IPS DF 4.7 (cell line): ENCODE measurements around the gene VPS51.
"Not testable (repeated sequence)": the region's sequence is repeated elsewhere in the genome, so short reads cannot be mapped to it uniquely, and the experiment has no call there.

Experiments
- DNase-seq: peaks from one replicate; pipeline ENCODE4 v3.0.0-alpha.2; 2013; ENCODE audit warnings: low spot score; ENCODE audit errors: extremely low read depth

Gene VPS51

DNA sequence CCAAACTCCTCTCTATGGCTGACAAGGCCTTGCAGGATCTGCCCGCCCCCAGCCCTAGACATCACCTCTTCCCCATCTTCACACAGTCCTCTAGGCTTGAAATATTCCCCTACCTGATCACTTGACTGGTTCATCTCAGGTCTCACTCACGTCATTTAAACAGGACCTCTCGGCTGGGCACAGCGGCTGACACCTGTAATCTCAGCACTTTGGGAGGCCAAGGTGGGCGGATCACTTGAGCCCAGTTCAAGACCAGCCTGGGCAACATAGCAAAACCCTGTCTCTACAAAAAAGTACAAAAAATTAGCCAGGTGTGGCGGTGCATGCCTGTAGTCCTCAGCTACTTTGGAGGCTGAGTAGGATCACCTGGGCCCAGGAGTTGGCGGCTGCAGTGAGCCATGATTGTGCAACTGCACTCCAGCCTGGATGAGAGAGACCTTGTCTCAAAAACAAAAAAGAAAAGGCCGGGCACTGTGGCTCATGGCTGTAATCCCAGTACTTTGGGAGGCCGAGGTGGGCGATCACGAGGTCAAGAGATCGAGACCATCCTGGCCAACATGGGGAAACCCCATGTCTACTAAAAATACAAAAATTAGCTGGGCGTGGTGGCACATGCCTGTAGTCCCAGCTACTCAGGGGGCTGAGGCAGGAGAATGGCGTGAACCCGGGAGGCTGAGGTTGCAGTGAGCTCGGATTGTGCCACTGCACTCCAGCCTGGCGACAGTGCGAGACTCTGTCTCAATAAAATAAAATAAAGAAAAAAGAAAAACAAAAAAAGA, 23.1 kb downstream of the VPS51 start:
- DNase-seq = not testable (repeated sequence)

DNA sequence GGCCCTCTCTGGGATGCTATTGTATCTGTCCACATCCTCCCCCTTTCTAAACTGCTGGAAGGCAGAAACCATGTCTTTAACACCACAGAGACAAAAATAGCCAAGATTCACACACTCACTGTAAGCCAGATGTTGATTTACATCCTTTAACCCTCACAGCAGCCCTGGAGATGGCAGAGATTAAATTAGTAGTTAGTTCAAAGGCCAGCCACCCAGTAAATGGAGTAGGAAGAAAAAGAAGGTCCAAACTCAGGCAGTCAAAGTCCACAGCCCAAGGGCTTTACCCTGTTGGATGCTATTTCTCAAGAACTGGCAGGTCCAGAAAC, 23.6 kb downstream of the VPS51 start:
- DNase-seq = no peak

DNA sequence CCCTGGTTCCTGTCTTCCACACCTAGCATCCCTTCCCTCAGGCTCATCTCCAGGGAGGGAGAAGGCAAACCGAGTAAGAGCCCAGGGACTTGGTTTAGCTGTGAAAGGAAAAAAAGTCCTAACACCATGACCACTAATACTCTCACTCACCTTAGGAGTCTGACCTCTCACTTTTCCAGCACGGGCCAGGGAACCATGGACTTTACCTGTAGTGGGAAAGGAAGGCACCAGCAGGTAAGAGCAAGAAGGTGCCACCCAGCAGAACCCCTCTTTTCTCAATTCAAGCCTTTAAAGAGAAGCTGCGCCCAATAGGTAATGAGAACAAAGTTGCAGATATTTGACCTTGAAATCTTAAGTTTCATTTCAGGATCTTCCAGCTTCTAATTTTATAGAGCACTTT, 24.8 kb downstream of the VPS51 start:
- no peak for DNase-seq

GRCh38 chr11:65121447-65121864, 25.4 kb downstream of the VPS51 start:
- DNase-seq = no peak

DNA sequence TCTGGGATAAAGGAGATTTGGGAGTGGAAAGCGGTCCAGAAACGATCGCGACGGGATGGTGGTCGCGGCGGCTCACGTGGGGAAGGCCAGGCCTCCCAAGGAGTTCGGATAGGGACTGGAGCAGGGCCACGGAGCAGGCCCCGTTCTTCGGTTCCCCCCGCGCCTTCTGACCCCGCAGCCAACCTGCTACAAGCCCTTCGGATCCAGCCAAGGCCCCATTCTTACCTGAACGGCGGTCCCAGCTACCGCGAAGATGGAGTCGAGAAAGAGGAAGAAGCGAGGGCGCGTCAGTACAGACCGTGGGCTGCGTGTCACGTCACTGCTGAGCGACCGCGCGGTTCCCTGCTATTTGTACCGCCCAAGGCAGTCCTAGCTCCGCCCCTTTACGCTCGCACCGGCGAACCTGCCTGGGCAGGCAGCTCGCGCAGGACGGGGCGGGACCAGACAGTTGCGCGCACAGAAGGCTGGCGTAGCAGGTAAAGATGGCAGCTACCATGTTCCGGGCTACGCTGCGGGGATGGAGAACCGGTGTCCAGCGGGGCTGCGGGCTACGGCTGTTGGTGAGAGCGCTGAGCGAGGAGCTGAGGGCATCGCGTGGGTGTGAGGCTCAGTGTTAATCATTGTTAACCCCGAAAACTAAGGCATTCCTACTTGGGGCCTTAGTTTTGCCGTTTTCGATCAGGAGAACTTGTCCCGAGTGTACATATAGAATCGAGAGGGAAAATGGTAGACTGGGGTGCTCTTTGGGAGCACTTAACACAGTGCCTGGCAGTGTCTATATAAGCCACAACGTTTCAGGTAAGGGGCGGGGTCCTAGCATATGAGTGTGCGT, 26.1 kb downstream of the VPS51 start, which contains the start of the genes FAU and MRPL49:
Gene FAU, minus strand, starts transcription at position 270 of the 832 bp plus-strand sequence. CDS start 321 bp downstream, outside the sequence.
Gene MRPL49, plus strand, starts transcription at position 457 of the 832 bp plus-strand sequence. Its CDS starts 26 bp downstream, at position 483.
- DNase-seq = no peak

DNA sequence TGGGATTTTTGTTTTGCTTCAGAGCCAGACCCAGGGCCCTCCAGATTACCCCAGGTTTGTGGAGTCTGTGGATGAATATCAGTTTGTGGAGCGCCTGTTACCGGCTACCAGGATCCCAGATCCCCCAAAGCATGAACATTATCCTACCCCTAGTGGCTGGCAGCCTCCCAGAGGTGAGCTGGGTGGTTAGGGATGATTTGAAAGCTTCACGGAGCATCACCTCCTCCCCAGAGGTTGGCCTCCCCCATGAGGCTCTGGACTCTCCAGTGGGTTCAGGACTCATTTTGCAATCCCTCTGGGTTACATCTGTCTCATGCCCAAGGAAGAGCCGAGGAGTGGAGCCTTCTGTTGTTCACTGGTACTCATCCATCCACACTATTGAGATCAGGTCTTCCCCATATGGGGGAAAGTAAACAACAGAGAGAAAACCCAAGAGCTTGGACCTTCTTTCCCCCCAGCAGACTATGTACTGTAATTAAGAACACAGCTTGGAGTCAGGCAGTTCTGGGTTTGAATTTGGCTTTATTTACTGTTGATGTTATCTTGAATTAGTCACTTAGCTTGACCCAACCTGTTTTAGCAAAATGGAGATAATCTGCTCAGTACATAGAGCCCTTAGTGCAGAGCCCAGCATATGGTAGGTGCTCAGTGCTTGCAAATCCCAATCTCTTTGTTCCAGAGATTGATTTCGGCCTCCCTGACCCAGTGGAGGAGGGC, 28.6 kb downstream of the VPS51 start:
- DNase-seq = no peak

GRCh38 chr11:65125197-65126056, 29.4 kb downstream of the VPS51 start:
- DNase-seq = no peak

DNA sequence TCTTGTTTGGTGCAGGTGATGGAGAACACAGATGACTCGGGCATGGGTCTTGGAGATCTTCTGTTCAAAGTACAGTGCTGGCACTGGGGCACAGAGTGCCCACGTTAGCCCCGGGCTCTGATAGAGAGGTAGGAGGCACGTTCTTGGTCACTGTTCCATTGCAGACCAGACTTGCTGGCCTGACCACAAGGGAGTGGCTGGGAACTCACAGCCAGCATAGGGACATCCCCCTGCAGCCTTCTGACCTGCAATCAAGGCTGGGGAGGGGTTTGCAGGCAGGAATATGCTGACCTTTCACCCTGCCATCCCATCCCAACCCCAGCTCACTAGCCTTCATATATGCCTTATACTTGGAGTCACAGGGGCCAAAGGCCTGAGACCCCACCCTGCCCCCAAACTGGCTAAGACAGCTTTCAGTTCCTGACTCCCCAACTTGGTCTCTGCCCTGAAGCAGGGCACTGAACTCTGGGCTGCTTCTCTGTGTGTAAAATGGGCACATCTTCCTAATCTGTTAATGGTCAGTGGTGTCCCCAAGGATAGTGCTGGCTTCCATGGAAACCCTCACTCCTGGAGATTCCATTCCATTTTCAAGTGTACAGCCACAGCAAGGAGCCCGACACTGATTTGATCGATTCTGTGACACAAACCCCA, 30.7 kb downstream of the VPS51 start:
- DNase-seq = no peak

DNA sequence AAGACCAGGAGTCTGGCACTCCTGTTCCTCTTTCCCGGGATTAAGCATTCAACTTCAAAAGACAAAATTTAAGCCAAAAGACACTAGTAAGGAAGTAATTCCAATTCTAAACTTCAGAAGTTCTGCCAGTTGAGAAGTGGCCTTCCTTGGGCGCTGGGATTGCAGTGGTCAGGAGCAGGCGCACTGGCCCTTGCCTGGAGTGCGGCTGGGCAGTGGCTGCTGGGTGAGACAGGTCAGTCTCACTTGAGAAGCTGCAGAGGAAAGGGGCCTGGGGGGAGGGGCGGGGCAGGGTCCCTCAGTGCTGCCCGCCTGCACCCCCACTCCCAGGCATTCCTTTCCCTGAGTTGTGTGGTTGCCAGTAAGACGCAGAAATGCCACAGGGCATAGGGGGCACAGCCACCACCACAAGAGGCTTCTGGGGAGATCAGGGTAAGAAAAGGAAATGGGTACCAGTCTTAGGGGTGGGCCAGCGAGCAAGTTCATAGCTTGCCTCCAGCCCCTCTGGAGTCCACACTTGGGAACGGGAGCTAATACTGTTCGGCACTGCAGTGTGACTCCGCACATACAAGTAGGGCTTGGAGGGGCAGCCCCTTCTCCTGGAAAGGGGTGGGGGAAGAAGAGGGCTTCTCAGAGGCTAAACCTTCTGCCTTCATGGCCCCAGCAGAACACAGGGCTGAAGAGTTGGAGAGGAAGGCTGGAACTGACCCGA, 31.6 kb downstream of the VPS51 start:
- no peak for DNase-seq

- DNase-seq = no peak
Measured at GRCh38 chr11:65128182-65129145, 32.5 kb downstream of the VPS51 start.

DNA sequence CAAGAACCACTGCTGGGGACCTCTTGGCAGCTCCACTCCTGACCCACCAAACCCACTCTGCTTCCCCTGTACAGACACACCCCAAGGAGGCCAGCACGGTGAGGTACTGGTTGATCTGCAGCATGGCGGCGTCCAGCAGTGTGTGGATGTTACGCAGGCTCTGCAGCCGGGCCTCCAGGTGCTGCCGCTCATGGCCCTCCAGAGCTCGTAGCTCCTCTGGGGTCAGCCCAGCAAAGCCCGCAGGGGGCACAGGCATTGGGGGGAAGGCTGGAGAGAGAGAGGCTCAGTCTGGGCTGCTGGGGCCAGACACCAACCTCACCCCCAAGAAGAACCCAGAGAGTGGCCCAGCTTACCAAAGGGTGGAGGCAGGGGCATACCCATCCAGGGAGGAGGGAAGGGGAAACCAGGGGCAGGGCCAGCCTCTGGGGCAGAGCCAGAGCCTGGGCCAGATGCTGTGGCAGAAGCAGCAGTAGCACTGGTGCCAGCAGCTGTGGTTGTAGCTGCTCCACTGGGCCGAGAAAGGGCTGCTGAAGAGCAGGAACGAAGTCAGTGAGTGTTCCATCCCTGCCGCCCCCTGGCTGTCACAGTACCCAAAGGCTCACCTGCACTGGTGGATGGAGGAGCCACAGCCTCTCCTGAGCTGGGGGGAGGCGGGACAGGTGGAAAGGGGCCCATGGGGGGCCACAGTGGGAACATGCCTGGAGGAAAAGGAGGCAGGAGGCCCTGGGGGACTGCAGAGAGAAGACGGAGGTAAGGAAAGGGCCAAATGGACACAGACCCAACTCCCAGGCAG, 33.8 kb downstream of the VPS51 start:
- no peak for DNase-seq

- DNase-seq = no peak
Measured at GRCh38 chr11:65130631-65131416, 34.8 kb downstream of the VPS51 start.

GRCh38 chr11:65131417-65131776, 35.4 kb downstream of the VPS51 start:
- DNase-seq = no peak

DNA sequence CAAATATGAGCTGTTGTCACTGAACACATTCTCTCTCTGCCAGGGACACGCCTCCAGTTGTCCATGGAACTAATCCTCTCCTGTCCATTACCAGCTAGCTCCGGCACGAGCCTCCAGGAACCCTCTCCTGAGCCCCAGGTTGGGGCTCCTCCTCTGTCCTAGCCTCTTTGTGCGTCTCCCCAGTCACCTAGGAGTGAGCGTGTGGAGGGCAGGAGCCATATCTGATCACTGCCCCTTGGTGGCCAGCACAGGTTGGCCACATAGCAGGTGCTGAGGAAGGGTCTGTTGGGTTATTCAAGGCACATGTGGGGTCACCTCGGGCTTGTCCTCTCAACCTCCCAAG, 35.9 kb downstream of the VPS51 start:
- no peak for DNase-seq

DNA sequence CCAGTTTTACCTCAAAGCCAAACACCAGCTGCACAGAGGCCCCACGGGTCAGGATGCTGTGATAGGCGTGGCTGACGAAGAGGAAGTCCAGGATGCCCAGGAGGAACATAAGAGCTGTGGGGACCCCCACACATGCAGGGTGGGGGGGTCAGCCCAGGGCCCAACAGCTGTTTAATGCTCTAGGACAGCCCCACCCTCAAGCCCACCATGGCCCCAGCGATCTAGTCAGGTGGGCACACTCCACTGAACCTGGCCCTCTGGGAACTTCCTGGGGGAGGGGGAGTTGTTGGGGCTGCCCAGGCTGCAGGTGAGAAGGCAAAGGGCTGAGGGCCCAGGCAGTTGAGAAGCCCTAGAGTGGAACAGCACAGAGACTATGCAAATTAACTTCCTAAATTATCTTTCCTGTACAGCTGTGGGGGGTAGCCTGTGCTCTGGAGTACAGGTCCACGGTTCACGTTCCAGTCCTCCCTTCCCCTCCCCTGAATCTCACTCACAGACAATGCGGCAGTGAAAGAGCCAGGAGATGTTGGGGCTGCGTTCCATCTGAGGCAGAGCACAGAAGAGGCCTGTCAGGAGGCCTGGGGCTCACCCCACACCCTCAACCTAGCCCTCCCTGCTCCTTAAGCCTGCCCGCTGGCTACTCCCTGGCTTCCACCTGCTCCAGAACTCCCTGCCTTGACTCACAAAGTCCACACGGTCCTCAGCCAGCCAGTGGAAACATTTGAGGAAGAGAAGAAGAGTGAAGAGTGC, 36.4 kb downstream of the VPS51 start:
- no peak for DNase-seq

- DNase-seq = no peak
Measured at GRCh38 chr11:65132988-65133700, 37.1 kb downstream of the VPS51 start.
